ENCODE measurements around the gene ARHGEF1.

DNA sequence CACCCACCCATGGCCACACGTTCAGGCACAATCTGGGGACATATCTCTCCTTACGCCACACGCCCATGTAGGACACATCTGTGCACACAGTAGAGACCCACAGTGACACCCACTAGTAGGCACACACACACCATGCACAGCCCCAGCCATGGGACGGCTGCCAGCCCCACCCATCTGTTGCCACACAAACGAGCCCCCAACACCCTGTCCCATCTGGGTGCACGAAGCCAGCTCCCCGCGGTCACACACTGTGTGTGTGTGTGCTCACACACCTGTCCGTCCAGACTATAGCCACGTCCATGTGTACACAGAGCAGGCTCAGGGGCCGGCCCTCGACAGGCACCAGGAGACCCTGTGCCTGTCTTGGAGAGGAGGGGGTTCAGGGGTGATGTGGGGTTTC lies 34.7 kb downstream of the ARHGEF1 start:
- no peak for TF ChIP-seq POLR2A (IDR thresholded peaks at IDR 0.05; ENCODE audit: low read depth, low read length)
- no peak for TF ChIP-seq POLR2AphosphoS5 (IDR thresholded peaks at IDR 0.05; ENCODE audit: low read depth, low read length)
